ENCODE measurements around the gene ZBTB7C. TPM values are rescaled to one million over a fixed set of nuclear protein-coding genes. Genes with fewer than 3 reads are reported as not detected.

The ZBTB7C gene
- total RNA-seq, 1 experiment from 2014 or later: 0.33 TPM

DNA sequence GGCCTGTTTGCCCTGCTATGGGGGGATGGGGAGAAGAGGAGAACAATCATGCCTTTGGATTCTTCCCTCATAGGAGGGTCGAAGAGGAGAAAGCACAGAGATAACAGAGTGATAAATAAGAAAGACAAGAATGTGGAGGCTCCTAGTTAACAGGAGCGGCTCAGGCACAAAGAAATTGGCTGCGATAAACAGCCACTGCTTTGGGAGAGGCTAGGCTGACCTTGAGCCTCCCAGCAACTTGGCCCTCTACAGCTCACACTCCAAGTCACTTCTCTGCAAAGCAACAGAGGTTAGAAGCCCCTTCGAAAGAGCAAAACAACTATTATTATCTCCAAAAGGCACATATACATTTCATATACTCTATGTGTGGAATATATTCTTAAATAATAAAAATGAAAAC, 69.5 kb downstream of the ZBTB7C start:
- no peak overlapping the region for H4K8ac ChIP-seq (replicated peaks; ENCODE audit: insufficient read length, low read depth, low read length)
- H3K18ac ChIP-seq (ENCODE audit: insufficient read length, low read depth, low read length): no peak overlapping the region
- no peaks in the 10 kb centered on the region for H3K27me3 Mint-ChIP-seq (ENCODE audit: low read depth)
- no peak overlapping the region for H3K56ac ChIP-seq (ENCODE audit: insufficient read length, low read depth, low read length)
- H3K4me1 Mint-ChIP-seq: peaks cover 11 to 32% of the 10 kb centered on the region in 2 experiments
- no peaks in the 10 kb centered on the region for H3K9me3 ChIP-seq (ENCODE audit: control insufficient read depth, low read depth, low read length)
- no peak overlapping the region for H3K4me2 ChIP-seq (ENCODE audit: insufficient read depth, insufficient read length, low read length)
- H3K4me3 Mint-ChIP-seq: no peak overlapping the region
- H3K27me3 ChIP-seq (ENCODE audit: insufficient read depth, low read length): no peaks in the 10 kb centered on the region
- no peaks in the 10 kb centered on the region for H3K36me3 Mint-ChIP-seq (ENCODE audit: insufficient read depth in 1 of 3, low read depth in 3 of 3)
- H3K23me2 ChIP-seq (ENCODE audit: insufficient read length, low read depth, low read length, poor library complexity, severe bottlenecking): no peaks in the 10 kb centered on the region
- no peak overlapping the region for H3K27ac ChIP-seq (ENCODE audit: insufficient read length, low read depth, low read length)
- H2BK12ac ChIP-seq (ENCODE audit: insufficient read length, low read depth, low read length): no peak overlapping the region
- no peak overlapping the region for H2BK15ac ChIP-seq (ENCODE audit: low read depth, low read length)
- H3K9me3 Mint-ChIP-seq: no peaks in the 10 kb centered on the region; a peak in 1 of 5 replicates
- no peaks in the 10 kb centered on the region for H3K79me2 ChIP-seq (ENCODE audit: insufficient read depth, low read length)
- no CpG with 5 or more reads among the region's 4 CpGs for WGBS (ENCODE audit: extremely low coverage, insufficient read length, low lambda C conversion rate)
- H2BK5ac ChIP-seq (ENCODE audit: insufficient read length, low read length): no peak overlapping the region
- no peak overlapping the region for H3K14ac ChIP-seq (ENCODE audit: insufficient read depth, low read length)
- no peak overlapping the region for H2AK5ac ChIP-seq (ENCODE audit: insufficient read length, low read length)
- H3K27ac Mint-ChIP-seq: no peak overlapping the region
- no peaks in the 10 kb centered on the region for H3K79me1 ChIP-seq (ENCODE audit: insufficient read depth, low read depth, low read length, poor library complexity, severe bottlenecking)
- TF ChIP-seq, protein P1, sequence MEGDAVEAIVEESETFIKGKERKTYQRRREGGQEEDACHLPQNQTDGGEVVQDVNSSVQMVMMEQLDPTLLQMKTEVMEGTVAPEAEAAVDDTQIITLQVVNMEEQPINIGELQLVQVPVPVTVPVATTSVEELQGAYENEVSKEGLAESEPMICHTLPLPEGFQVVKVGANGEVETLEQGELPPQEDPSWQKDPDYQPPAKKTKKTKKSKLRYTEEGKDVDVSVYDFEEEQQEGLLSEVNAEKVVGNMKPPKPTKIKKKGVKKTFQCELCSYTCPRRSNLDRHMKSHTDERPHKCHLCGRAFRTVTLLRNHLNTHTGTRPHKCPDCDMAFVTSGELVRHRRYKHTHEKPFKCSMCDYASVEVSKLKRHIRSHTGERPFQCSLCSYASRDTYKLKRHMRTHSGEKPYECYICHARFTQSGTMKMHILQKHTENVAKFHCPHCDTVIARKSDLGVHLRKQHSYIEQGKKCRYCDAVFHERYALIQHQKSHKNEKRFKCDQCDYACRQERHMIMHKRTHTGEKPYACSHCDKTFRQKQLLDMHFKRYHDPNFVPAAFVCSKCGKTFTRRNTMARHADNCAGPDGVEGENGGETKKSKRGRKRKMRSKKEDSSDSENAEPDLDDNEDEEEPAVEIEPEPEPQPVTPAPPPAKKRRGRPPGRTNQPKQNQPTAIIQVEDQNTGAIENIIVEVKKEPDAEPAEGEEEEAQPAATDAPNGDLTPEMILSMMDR (conservative IDR thresholded peaks at IDR 0.05): no peak
- no peak overlapping the region for H2AFZ ChIP-seq (ENCODE audit: low read length)
- no peak overlapping the region for H3T11ph ChIP-seq (ENCODE audit: low read length)
- H3K9ac ChIP-seq (ENCODE audit: extremely low read depth, insufficient read length, low read length): no peak overlapping the region
- H4K5ac ChIP-seq (ENCODE audit: insufficient read length, low read depth, low read length): no peak overlapping the region
- no peak overlapping the region for H2BK120ac ChIP-seq (ENCODE audit: low read depth, low read length, poor library complexity, severe bottlenecking)
- DNase-seq: no peak
- H3K23ac ChIP-seq (ENCODE audit: insufficient read length, low read depth, low read length): no peak overlapping the region
- H4K91ac ChIP-seq (ENCODE audit: insufficient read length, low read depth, low read length): no peak overlapping the region
- no peaks in the 10 kb centered on the region for H4K20me1 ChIP-seq (ENCODE audit: control insufficient read depth, insufficient read depth, insufficient read length)
- no peak overlapping the region for H2BK20ac ChIP-seq (ENCODE audit: low read depth, low read length, poor library complexity, severe bottlenecking)
- H3K4ac ChIP-seq (ENCODE audit: low read depth, low read length): no peak overlapping the region
- 0 out of 2 replicates have a peak, but pooled peaks cover 6% of the 10 kb centered on the region for H3K4me1 ChIP-seq (ENCODE audit: insufficient read depth, low read length)

Measured in H9 (cell line).